K562 (cell line): ENCODE results near the gene CRYZ. TPM values are rescaled to one million over a fixed set of nuclear protein-coding genes. Genes with fewer than 3 reads are reported as not detected.
A peak's percentile ranks its signal among the peaks of the same experiment; 100 is the strongest.

Experiments used
- CREB1 ChIP-seq, 2 experiments: sonication (generic) in 1 of 2; formaldehyde crosslinking in 1 of 2; IDR thresholded peaks; 2 replicates each; pipeline versions ENCODE4 v1.6.1 to v1.8.0; 2012 to 2022; ENCODE audit warnings: inconsistent platforms in 1 of 2, mild to moderate bottlenecking in 1 of 2, missing genetic modification reagents in 1 of 2, moderate library complexity in 1 of 2
- CXXC5 ChIP-seq: fragments of 250-450 bp; sonication (Bioruptor Pico); IDR thresholded peaks from 2 replicates; pipeline ENCODE4 v1.8.0; 2022; ENCODE audit warnings: inconsistent platforms, mild to moderate bottlenecking, moderate library complexity
- EP400 ChIP-seq: fragments of 450-650 bp; IDR thresholded peaks from 2 replicates; pipeline ENCODE4 v1.6.1; 2017; ENCODE audit warnings: antibody characterized with exemption, mild to moderate bottlenecking, moderate library complexity
- ETV5 ChIP-seq: sonication (generic); formaldehyde crosslinking; IDR thresholded peaks from 2 replicates; pipeline ENCODE4 v1.4.0; 2020; ENCODE audit warnings: low read depth, mild to moderate bottlenecking, missing genetic modification reagents
- EWSR1 ChIP-seq: fragments of 450-650 bp; IDR thresholded peaks from 2 replicates; pipeline ENCODE4 v1.6.1; 2018; ENCODE audit warnings: borderline replicate concordance, mild to moderate bottlenecking, low read depth, moderate library complexity; ENCODE audit not compliant: partially characterized antibody
- FIP1L1 ChIP-seq: fragments of 200-400 bp; formaldehyde crosslinking; IDR thresholded peaks from 2 replicates; pipeline ENCODE4 v1.6.1; 2018; ENCODE audit warnings: mild to moderate bottlenecking, low read depth, low read length; ENCODE audit not compliant: poor library complexity, severe bottlenecking
- FOSL1 ChIP-seq: fragments of 200-800 bp; sonication (Bioruptor generic); conservative IDR thresholded peaks from 2 replicates; pipeline ENCODE4 v1.6.1; 2016; ENCODE audit warnings: missing genetic modification characterization, missing compliant biosample characterization
- FOXP1 ChIP-seq: sonication (generic); formaldehyde crosslinking; IDR thresholded peaks from 2 replicates; pipeline ENCODE4 v1.8.0; 2022; ENCODE audit warnings: mild to moderate bottlenecking, missing genetic modification reagents
- HDAC2 ChIP-seq: fragments of 450-650 bp; IDR thresholded peaks from 2 replicates; pipeline ENCODE4 v1.6.1; 2016; ENCODE audit warnings: mild to moderate bottlenecking
- HDAC8 ChIP-seq: fragments of 450-650 bp; IDR thresholded peaks from 2 replicates; pipeline ENCODE4 v1.6.1; 2016; ENCODE audit warnings: mild to moderate bottlenecking, missing genetic modification characterization, moderate library complexity, missing compliant biosample characterization
- PHB2 ChIP-seq: fragments of 450-650 bp; IDR thresholded peaks from 2 replicates; pipeline ENCODE4 v1.6.1; 2017; ENCODE audit warnings: low read depth
- RBM25 ChIP-seq: fragments of 200-400 bp; formaldehyde crosslinking; IDR thresholded peaks from 2 replicates; pipeline ENCODE4 v1.6.1; 2018; ENCODE audit warnings: low read length, low read depth, moderate library complexity; ENCODE audit not compliant: severe bottlenecking
- SMARCC2 ChIP-seq: fragments of 450-650 bp; IDR thresholded peaks from 2 replicates; pipeline ENCODE4 v1.6.1; 2017; ENCODE audit warnings: antibody characterized with exemption, moderate library complexity, mild to moderate bottlenecking, low read depth
- TAF1 ChIP-seq: IDR thresholded peaks from 2 replicates; pipeline ENCODE4 v1.6.1; 2011; ENCODE audit warnings: mild to moderate bottlenecking, low read length, moderate library complexity; ENCODE audit not compliant: insufficient read depth, control insufficient read depth, severe bottlenecking; ENCODE audit errors: extremely low read depth
- TBP ChIP-seq: optimal IDR thresholded peaks from 2 replicates; pipeline ENCODE3; 2011; ENCODE audit warnings: low read depth, low read length, improper control_type of control experiment
- polyA plus RNA-seq, 8 experiments: library from polyadenylated mRNA; depleted of rRNA in 4 of 8; stranded (reverse) in 5 of 8; unstranded in 3 of 8; fragments of >200 nt; fragmentation: Nextera tagmentation in 2 of 8; fragmentation: Illumina TruSeq in 1 of 8; extraction: Ambion mirVana in 2 of 8; extraction: Trizol in 1 of 8; gene quantifications; 2 replicates each; pipeline versions ENCODE4 v1.2.1 to v1.2.3, GENCODE V29; 2011 to 2014; ENCODE audit warnings: inconsistent platforms in 1 of 8, missing spikeins in 1 of 8
- total RNA-seq, 7 experiments: library from RNA; depleted of rRNA in 6 of 7; stranded (reverse); fragments of >200 nt in 6 of 7; fragmentation: Illumina TruSeq in 2 of 7; extraction: Trizol in 2 of 7; gene quantifications; 2 replicates each; pipeline versions ENCODE4 v1.2.1 to v1.2.3, GENCODE V29; 2011 to 2021; ENCODE audit warnings: low replicate concordance in 1 of 7
- TF ChIP-seq, protein P1 (sequence below): fragments of 450-650 bp; IDR thresholded peaks from 2 replicates; pipeline ENCODE4 v1.6.1; 2016; ENCODE audit warnings: borderline replicate concordance
- TF ChIP-seq, protein P2 (sequence below): sonication (generic); formaldehyde crosslinking; IDR thresholded peaks from 2 replicates; pipeline ENCODE4 v1.8.0; 2023; ENCODE audit warnings: mild to moderate bottlenecking, missing genetic modification reagents
- TF ChIP-seq, protein P3 (sequence below): sonication (generic); formaldehyde crosslinking; IDR thresholded peaks from 2 replicates; pipeline ENCODE4 v1.8.0; 2022; ENCODE audit warnings: mild to moderate bottlenecking, missing genetic modification reagents
- TF ChIP-seq, protein P4 (sequence below): fragments of 250-450 bp; sonication (Bioruptor Pico); IDR thresholded peaks from 2 replicates; pipeline ENCODE4 v1.5.0; 2020; ENCODE audit warnings: mild to moderate bottlenecking, borderline replicate concordance

Gene CRYZ
- total and polyA plus RNA-seq, 9 of the 15 experiments (the other 6 are each of a cell fraction or from before 2014, with no cell fraction given) = 51.7 to 179 (median 81.4) TPM

- TF ChIP-seq, protein P1, sequence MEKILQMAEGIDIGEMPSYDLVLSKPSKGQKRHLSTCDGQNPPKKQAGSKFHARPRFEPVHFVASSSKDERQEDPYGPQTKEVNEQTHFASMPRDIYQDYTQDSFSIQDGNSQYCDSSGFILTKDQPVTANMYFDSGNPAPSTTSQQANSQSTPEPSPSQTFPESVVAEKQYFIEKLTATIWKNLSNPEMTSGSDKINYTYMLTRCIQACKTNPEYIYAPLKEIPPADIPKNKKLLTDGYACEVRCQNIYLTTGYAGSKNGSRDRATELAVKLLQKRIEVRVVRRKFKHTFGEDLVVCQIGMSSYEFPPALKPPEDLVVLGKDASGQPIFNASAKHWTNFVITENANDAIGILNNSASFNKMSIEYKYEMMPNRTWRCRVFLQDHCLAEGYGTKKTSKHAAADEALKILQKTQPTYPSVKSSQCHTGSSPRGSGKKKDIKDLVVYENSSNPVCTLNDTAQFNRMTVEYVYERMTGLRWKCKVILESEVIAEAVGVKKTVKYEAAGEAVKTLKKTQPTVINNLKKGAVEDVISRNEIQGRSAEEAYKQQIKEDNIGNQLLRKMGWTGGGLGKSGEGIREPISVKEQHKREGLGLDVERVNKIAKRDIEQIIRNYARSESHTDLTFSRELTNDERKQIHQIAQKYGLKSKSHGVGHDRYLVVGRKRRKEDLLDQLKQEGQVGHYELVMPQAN = peak; percentile 93
- TF ChIP-seq HDAC2 (peak; percentile 81; the same call in 1 of the 2 replicates), FOSL1 (no peak), HDAC8 (tag) (no peak), SMARCC2 (no peak), RBM25 (no peak), EWSR1 (no peak), FOXP1 (no peak), FIP1L1 (peak; percentile 19), EP400 (peak; percentile 84), CXXC5 (CRISPR knock-in tag) (peak; percentile 49; the same call in 1 of the 2 replicates), PHB2 (no peak), TAF1 (peak; percentile 94), TBP (peak; percentile 88), CREB1 (IDR thresholded peaks at IDR 0.05) (no peak), CREB1 (CRISPR knock-in tag; IDR thresholded peaks at IDR 0.05) (0 out of 2 replicates have a peak, but pooled peaks have one; percentile 51), ETV5 (no peak; the same call in 1 of the 2 replicates)
- TF ChIP-seq, protein P2, sequence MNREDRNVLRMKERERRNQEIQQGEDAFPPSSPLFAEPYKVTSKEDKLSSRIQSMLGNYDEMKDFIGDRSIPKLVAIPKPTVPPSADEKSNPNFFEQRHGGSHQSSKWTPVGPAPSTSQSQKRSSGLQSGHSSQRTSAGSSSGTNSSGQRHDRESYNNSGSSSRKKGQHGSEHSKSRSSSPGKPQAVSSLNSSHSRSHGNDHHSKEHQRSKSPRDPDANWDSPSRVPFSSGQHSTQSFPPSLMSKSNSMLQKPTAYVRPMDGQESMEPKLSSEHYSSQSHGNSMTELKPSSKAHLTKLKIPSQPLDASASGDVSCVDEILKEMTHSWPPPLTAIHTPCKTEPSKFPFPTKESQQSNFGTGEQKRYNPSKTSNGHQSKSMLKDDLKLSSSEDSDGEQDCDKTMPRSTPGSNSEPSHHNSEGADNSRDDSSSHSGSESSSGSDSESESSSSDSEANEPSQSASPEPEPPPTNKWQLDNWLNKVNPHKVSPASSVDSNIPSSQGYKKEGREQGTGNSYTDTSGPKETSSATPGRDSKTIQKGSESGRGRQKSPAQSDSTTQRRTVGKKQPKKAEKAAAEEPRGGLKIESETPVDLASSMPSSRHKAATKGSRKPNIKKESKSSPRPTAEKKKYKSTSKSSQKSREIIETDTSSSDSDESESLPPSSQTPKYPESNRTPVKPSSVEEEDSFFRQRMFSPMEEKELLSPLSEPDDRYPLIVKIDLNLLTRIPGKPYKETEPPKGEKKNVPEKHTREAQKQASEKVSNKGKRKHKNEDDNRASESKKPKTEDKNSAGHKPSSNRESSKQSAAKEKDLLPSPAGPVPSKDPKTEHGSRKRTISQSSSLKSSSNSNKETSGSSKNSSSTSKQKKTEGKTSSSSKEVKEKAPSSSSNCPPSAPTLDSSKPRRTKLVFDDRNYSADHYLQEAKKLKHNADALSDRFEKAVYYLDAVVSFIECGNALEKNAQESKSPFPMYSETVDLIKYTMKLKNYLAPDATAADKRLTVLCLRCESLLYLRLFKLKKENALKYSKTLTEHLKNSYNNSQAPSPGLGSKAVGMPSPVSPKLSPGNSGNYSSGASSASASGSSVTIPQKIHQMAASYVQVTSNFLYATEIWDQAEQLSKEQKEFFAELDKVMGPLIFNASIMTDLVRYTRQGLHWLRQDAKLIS (CRISPR knock-in tag) = peak; percentile 76; the same call in 1 of the 2 replicates
- TF ChIP-seq, protein P3, sequence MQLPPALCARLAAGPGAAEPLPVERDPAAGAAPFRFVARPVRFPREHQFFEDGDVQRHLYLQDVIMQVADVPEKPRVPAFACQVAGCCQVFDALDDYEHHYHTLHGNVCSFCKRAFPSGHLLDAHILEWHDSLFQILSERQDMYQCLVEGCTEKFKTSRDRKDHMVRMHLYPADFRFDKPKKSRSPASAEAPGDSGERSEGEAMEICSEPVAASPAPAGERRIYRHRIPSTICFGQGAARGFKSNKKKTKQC = peak; percentile 62; the same call in 1 of the 2 replicates
- TF ChIP-seq, protein P4, sequence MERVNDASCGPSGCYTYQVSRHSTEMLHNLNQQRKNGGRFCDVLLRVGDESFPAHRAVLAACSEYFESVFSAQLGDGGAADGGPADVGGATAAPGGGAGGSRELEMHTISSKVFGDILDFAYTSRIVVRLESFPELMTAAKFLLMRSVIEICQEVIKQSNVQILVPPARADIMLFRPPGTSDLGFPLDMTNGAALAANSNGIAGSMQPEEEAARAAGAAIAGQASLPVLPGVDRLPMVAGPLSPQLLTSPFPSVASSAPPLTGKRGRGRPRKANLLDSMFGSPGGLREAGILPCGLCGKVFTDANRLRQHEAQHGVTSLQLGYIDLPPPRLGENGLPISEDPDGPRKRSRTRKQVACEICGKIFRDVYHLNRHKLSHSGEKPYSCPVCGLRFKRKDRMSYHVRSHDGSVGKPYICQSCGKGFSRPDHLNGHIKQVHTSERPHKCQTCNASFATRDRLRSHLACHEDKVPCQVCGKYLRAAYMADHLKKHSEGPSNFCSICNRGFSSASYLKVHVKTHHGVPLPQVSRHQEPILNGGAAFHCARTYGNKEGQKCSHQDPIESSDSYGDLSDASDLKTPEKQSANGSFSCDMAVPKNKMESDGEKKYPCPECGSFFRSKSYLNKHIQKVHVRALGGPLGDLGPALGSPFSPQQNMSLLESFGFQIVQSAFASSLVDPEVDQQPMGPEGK (CRISPR knock-in tag) = no peak
Measured at GRCh38 chr1:74732960-74733603, at the start of gene CRYZ, which contains the start of gene TYW3 (continued).
